ENCODE data around the gene TBL2.
"Not testable (repeated sequence)": the region's sequence is repeated elsewhere in the genome, so short reads cannot be mapped to it uniquely, and the experiment has no call there.

The TBL2 gene

DNA sequence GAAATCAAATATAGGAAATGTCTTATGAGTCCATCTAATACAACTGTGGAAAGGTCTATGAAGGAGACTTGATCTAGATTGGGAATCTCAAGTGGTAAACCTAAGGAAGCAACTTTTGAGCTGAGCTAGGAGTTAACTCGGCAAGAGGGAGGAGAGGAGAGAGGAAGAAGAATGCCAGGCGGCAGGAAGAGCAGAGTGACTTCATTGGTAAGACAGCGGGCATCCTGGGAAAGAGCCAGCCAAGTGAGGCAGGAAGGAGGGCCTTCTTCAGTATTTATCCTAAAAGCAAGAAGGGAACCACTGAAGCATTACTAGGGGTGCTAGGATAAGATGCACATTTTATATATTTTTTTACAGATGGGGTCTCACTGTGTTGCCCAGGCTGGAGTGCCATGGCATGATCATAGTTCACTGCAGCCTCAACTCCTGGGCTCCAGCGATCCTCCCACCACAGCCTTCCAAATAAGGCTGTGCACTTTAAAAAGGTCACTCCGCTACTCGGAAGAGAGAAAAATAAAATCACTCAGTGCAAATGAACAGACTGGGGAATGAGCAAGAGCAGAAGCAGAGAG, 22.9 kb downstream of the TBL2 start:
- DNase-seq (no peak), ATAC-seq (ENCODE audit: insufficient read depth, low read depth) (no peak)
- no peaks in the 10 kb centered on the region for H3K27me3 ChIP-seq (ENCODE audit: insufficient read depth, low read length, poor library complexity)
- peaks cover 46% of the 10 kb centered on the region for H4K20me1 ChIP-seq (ENCODE audit: insufficient read depth, low read length)
- peak overlapping the region; percentile 70; the same call in 1 of the 2 replicates for H3K27ac ChIP-seq (ENCODE audit: low read length)
- peak overlapping the region; percentile 100 for H3K9ac ChIP-seq (ENCODE audit: low read depth, low read length)
- peaks cover 39% of the 10 kb centered on the region for H3K4me1 ChIP-seq (ENCODE audit: insufficient read depth, low read length)
- TF ChIP-seq EZH2 (IDR thresholded peaks at IDR 0.05; ENCODE audit: borderline replicate concordance, low read depth, low read length, severe bottlenecking): no peak
- TF ChIP-seq, protein P1, sequence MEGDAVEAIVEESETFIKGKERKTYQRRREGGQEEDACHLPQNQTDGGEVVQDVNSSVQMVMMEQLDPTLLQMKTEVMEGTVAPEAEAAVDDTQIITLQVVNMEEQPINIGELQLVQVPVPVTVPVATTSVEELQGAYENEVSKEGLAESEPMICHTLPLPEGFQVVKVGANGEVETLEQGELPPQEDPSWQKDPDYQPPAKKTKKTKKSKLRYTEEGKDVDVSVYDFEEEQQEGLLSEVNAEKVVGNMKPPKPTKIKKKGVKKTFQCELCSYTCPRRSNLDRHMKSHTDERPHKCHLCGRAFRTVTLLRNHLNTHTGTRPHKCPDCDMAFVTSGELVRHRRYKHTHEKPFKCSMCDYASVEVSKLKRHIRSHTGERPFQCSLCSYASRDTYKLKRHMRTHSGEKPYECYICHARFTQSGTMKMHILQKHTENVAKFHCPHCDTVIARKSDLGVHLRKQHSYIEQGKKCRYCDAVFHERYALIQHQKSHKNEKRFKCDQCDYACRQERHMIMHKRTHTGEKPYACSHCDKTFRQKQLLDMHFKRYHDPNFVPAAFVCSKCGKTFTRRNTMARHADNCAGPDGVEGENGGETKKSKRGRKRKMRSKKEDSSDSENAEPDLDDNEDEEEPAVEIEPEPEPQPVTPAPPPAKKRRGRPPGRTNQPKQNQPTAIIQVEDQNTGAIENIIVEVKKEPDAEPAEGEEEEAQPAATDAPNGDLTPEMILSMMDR (IDR thresholded peaks at IDR 0.05; ENCODE audit: borderline replicate concordance, extremely low read depth, low read length, poor library complexity, severe bottlenecking): no peak
- H3K4me2 ChIP-seq (ENCODE audit: insufficient read depth, low read length): peak overlapping the region; percentile 86
- H2AFZ ChIP-seq (ENCODE audit: low read depth, low read length): no peak overlapping the region
- peak overlapping the region; percentile 89 to 91; a peak in 3 of 4 replicates for H3K4me3 ChIP-seq (ENCODE audit: low read depth in 1 of 2, low read length in 2 of 2)
- no peaks in the 10 kb centered on the region for H3K9me3 ChIP-seq (ENCODE audit: insufficient read depth, low read length, severe bottlenecking)
- peaks cover 45% of the 10 kb centered on the region for H3K36me3 ChIP-seq (ENCODE audit: insufficient read depth, low read length)
- H3K79me2 ChIP-seq (ENCODE audit: insufficient read depth, low read length): peaks cover 67% of the 10 kb centered on the region

DNA sequence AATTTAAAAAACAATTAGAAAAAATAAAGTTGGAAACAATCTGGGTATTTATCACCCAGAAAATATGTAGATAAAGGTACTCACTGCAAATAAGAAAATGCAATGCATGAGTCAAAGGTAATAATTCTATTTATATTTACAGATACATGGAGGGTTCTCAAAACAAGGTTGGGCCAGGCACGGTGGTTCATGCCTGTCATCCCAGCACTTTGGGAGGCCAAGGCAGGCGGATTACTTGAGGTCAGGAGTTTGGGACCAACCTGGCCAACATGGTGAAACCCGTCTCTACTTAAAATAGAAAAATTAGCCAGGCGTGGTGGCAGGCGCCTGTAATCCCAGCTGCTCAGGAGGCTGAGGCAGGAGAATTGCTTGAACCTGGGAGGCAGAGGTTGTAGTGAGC, 28.3 kb downstream of the TBL2 start:
- not testable (repeated sequence) for ATAC-seq (ENCODE audit: insufficient read depth, low read depth); H3K27me3 ChIP-seq (ENCODE audit: insufficient read depth, low read length, poor library complexity); H3K4me2 ChIP-seq (ENCODE audit: insufficient read depth, low read length); H3K4me3 ChIP-seq (ENCODE audit: low read depth in 1 of 2, low read length in 2 of 2); H3K9ac ChIP-seq (ENCODE audit: low read depth, low read length); H3K27ac ChIP-seq (ENCODE audit: low read length); H3K9me3 ChIP-seq (ENCODE audit: insufficient read depth, low read length, severe bottlenecking); H2AFZ ChIP-seq (ENCODE audit: low read depth, low read length); DNase-seq
- H4K20me1 ChIP-seq (ENCODE audit: insufficient read depth, low read length): peaks cover 57% of the 10 kb centered on the region; the same call in 1 of the 2 replicates
- peaks cover 95% of the 10 kb centered on the region for H3K79me2 ChIP-seq (ENCODE audit: insufficient read depth, low read length)
- H3K36me3 ChIP-seq (ENCODE audit: insufficient read depth, low read length): peaks cover 84% of the 10 kb centered on the region
- H3K4me1 ChIP-seq (ENCODE audit: insufficient read depth, low read length): peaks cover 21% of the 10 kb centered on the region

DNA sequence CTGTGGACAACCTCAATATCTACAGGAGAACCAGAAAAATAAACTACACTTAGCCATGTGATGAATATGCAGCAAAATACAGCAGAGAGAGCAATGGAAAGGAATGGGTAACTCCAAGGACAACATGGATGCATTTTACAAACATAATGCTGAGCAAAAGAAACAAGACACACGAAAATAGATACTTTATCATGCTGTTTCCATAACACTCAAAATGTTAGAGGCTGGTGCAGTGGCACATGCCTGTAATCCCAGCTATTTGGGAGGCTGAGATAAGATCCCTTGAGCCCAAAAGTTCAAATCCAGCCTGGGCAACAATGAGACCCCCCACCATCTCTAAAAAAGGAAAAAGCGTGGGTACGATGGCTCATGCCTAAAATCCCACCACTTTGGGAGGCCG, 29.2 kb downstream of the TBL2 start:
- no peak for TF ChIP-seq EZH2 (IDR thresholded peaks at IDR 0.05; ENCODE audit: borderline replicate concordance, low read depth, low read length, severe bottlenecking)
- TF ChIP-seq, protein P1 (IDR thresholded peaks at IDR 0.05; ENCODE audit: borderline replicate concordance, extremely low read depth, low read length, poor library complexity, severe bottlenecking): no peak
- ATAC-seq (ENCODE audit: insufficient read depth, low read depth): no peak
- Histone ChIP-seq H3K4me2 (ENCODE audit: insufficient read depth, low read length) (no peak overlapping the region), H3K4me1 (ENCODE audit: insufficient read depth, low read length) (peaks cover 11% of the 10 kb centered on the region; the same call in 1 of the 2 replicates), H3K79me2 (ENCODE audit: insufficient read depth, low read length) (peaks cover 95% of the 10 kb centered on the region), H4K20me1 (ENCODE audit: insufficient read depth, low read length) (peaks cover 51% of the 10 kb centered on the region; the same call in 1 of the 2 replicates), H3K4me3 (ENCODE audit: low read depth in 1 of 2, low read length in 2 of 2) (no peak overlapping the region), H3K9me3 (ENCODE audit: insufficient read depth, low read length, severe bottlenecking) (no peaks in the 10 kb centered on the region), H3K27ac (ENCODE audit: low read length) (0 out of 2 replicates have a peak overlapping the region, but pooled peaks have one; percentile 37), H2AFZ (ENCODE audit: low read depth, low read length) (no peak overlapping the region), H3K36me3 (ENCODE audit: insufficient read depth, low read length) (peaks cover 80% of the 10 kb centered on the region), H3K9ac (ENCODE audit: low read depth, low read length) (no peak overlapping the region), H3K27me3 (ENCODE audit: insufficient read depth, low read length, poor library complexity) (no peaks in the 10 kb centered on the region)
- DNase-seq: no peak

DNA sequence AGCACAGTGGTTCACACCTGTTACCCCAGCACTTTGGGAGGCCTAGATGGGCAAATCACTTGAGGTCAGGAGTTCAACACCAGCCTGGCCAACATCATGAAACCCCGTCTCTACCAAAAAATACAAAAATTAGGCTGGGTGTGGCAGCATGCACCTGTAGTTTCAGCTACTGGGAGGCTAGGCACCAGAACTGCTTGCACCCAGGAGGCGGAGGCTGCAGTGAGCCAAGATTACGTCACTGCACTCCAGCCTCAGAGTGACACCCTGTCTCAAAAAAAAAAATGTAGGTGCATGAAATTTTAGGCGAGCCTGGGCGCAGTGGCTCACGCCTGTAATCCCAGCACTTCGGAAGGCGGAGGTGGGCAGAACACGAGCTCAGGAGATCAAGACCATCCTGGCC, 30.5 kb downstream of the TBL2 start:
- peaks cover 48% of the 10 kb centered on the region; the same call in 1 of the 2 replicates for H4K20me1 ChIP-seq (ENCODE audit: insufficient read depth, low read length)
- H3K9ac ChIP-seq (ENCODE audit: low read depth, low read length): no peak overlapping the region

More for the DNA sequence above, 30.5 kb downstream of the TBL2 start:
- no peak overlapping the region for H3K4me2 ChIP-seq (ENCODE audit: insufficient read depth, low read length)
- no peak for DNase-seq
- no peak overlapping the region for H3K4me3 ChIP-seq (ENCODE audit: low read depth in 1 of 2, low read length in 2 of 2)
- no peak for TF ChIP-seq EZH2 (IDR thresholded peaks at IDR 0.05; ENCODE audit: borderline replicate concordance, low read depth, low read length, severe bottlenecking)
- TF ChIP-seq, protein P1 (IDR thresholded peaks at IDR 0.05; ENCODE audit: borderline replicate concordance, extremely low read depth, low read length, poor library complexity, severe bottlenecking): no peak
- no peaks in the 10 kb centered on the region for H3K9me3 ChIP-seq (ENCODE audit: insufficient read depth, low read length, severe bottlenecking)
- peaks cover 85% of the 10 kb centered on the region for H3K36me3 ChIP-seq (ENCODE audit: insufficient read depth, low read length)
- no peak overlapping the region for H3K27ac ChIP-seq (ENCODE audit: low read length)
- no peak for ATAC-seq (ENCODE audit: insufficient read depth, low read depth)
- peaks cover 96% of the 10 kb centered on the region for H3K79me2 ChIP-seq (ENCODE audit: insufficient read depth, low read length)
- H2AFZ ChIP-seq (ENCODE audit: low read depth, low read length): no peak overlapping the region
- no peaks in the 10 kb centered on the region for H3K27me3 ChIP-seq (ENCODE audit: insufficient read depth, low read length, poor library complexity)
- peaks cover 10% of the 10 kb centered on the region; the same call in 1 of the 2 replicates for H3K4me1 ChIP-seq (ENCODE audit: insufficient read depth, low read length)

All from DND-41 (cell line).